NCI-H1417 treated with DMSO at 0.1 percent for 48 hours (cell line): ENCODE measurements around the gene LRRC25.

Source experiments
- DNase-seq: peaks from one replicate; lab custom pipeline; 2025; lab: John Stamatoyannopoulos, UW

Gene LRRC25

DNA sequence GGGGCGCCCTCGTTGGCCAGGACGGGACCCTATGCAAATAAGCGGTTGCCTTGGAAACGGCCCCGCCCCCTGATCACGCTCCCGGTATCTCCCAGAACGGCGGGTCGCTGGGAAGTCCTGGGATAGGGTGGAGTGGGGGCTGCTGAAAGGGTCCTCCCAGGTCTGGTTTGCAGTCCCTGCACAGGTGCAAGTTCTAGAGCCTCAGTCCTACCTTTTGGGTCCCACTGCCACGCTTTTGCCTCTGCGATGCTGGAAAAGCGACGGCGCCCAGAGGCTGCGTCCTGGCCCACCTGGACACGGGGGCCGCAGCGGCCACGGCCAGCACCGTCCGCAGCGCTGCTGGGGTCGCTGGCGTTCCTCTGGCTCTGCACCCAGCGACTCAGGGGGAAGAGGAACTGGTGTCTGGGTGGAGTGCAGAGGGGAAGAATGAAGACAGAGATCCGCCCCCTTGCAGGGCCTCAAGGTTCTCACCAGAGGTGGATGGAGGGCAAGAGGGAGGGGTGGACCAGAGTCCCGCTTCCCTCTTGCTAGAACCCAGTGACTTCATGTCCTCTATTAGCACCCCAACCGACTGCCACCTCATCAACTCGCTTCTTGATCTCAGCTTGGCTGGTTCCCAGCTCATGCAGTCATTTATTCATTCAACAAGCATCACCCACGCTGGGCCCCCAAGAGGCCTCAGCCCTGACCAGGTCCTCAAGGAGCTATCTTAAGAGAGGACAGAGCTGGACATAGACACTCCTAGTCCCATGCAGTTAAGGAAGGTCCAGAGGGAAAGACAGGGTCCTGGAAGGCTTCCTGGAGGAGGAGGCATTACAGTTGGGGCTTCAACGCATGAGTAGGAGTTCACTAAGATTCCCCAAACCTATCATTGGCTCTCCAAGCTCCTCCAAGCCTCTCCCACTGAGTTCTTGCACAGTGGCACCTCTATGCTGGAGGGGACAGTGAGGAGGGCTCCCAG is at the start of gene LRRC25:
Gene LRRC25, minus strand, starts transcription at position 381 of the 961 bp plus-strand sequence. CDS start 659 bp downstream, outside the sequence.
- no peak for DNase-seq

DNA sequence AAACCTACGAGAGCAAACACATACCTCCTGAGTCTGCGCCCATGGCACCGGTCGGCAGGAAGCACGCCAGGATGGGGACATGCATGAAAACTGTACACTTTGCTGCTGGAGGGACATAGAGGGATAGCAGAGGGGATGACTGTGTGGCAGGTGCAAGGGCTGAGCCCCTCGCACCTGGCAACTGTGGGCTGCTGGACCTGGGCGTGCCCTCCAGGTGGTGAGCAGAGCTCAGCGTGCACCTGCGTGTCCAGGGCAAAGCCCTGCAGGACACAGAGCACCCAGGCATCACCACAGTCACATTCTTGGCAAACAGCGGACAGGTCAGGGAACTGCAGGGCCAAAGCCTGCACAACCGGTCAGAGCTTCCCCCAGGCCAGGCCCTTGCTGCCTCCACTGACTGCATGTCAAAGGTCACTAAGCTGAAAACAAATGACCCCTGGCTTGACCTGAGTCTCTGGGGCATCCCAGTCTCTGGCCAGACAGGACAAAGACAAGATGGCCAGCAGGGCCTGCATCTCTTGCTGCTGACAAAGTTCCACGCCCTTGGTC is 49.5 kb upstream of the LRRC25 start:
- no peak for DNase-seq

DNA sequence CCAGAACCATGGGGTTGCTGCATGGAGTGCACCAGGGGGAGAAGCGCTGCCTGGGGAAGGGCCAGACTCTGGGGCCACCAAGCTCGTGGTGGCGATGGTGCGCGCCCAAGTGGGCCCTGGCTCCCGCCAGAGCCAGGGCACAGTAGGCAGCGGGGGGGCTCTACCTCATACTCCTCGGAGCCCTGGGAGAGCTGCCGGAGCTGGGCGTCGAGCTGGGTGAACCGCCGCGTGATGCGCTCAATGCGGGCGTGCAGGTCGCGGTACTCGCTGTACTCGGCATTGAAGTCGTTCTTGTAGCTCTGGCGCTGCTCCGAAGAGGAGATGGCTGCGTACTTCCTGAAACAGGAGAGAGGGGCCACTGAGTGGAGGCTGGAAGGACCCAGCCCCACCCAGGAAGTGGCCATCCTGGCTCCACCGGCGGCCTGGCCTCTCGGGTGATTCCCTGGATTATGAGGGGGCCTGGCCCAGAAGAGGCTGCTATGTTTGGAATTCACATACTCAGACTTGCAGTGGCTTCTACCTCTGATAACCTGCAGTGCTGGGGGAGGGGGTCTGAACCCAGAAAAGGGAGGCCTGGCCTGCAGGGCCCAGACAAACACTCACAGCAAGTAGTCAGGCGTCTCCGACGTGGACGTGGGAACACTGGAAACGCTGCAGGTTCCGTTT is 48.9 kb upstream of the LRRC25 start:
- DNase-seq = no peak

DNA sequence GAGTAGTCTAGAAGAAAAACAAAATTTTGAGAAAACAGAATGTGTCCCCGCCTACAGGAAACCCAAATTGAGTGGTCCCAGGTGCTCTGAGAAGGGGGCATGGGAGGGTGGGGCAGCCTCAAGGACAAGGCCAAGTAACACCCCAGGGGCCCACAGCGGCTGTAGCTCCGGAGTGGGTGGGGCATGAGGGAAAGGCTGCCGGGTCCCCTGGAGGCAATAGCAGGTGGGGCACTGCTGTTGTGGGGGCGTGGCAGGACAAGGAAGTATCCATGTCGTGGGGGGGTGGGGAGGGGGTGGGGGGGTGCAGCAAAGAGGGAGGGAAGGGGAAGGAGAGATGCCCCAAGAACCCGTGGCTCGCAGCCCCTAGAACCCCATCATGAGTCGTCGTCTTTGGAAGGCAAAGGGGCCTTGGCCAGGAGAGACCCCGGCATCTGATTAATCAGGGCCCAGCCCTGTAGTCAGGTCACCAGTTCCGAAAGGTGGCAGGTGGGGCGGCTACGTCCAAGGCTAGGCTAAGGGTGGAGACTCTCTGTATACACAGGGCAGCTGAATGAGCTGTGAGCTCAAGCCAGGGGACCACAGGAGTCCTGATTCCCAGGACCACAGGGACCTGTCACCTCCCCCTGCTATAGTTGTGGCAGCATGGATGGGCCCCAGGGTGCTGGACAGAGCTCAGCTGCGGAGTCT is 48.0 kb upstream of the LRRC25 start:
- no peak for DNase-seq

DNA sequence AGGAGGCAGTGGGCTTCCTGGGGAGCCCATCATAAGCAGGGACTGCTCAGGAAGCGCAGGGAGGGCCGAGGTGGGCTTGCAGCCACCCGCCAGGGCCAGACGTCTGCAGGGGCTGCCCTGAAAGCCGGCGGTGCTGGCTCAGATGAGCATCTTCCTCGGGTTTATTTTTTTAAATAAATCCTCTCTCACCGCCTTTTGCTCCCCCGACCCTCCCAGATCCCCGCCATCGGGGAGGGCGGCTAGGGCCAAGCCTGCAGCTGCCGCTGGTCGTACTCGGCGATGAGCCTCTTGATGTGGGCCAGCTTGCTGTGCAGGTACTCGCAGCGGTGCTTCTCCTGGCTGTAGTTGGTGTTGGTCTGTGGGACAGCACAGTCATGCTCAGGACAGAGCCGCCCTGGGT is 47.1 kb upstream of the LRRC25 start:
- DNase-seq = no peak

DNA sequence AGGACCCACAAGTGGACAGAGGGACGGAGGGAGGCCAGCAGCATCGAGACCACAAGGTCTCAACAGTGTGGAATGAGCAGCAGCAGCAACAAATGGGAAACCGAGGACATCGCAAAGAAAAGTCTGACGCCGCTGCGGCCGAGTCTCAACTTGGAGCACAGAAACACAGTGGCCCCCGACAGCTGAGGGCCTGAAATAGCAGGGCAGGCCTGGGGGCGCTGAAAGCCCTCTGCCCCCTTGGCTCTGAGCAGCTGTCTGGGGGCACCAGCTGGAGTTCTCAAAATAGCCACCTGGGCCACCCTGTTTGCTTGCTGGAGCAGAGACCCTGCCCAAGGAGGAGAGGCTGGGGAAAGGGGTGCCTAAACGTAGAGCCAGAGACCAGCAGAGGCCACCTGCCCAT is 46.4 kb upstream of the LRRC25 start:
- DNase-seq = no peak

DNA sequence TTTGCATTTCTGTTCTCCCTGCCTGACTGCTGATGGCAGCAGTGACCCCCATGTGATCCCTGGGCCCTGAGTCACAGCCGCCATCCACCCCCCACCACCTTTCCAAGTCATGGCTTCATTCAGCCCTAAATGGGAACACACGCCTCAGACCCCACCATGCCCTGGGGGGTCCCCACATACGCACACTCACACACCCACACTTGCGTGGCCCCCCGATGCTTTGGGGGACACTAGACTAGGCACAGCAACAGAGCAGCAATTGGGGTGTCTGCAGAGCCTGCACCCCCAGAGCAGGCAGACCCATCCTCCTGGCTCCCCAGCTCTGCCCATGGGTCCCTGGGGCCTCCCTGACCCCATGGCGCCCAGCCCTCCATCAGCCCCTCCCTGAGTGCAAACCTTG is 46.0 kb upstream of the LRRC25 start:
- DNase-seq = no peak

DNA sequence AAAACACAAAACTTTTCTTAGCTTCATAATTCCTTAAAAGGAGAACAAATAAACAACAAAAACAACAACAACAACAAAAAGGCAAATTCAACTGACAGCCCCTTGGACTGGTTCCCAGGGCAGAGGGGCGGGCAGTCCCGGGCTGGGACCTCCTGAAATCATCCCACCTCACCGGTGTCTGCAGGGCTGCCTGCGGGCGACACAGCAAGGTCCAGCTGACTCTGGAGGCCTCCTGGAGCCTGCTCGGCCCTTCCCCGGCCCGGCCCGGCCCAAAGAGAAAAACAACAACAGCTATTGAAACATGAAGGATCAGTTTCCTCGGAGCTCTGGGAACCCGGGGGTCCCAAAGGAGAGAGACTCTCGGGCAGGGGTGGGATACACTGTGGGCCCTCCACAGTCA is 45.5 kb upstream of the LRRC25 start:
- DNase-seq = no peak

DNA sequence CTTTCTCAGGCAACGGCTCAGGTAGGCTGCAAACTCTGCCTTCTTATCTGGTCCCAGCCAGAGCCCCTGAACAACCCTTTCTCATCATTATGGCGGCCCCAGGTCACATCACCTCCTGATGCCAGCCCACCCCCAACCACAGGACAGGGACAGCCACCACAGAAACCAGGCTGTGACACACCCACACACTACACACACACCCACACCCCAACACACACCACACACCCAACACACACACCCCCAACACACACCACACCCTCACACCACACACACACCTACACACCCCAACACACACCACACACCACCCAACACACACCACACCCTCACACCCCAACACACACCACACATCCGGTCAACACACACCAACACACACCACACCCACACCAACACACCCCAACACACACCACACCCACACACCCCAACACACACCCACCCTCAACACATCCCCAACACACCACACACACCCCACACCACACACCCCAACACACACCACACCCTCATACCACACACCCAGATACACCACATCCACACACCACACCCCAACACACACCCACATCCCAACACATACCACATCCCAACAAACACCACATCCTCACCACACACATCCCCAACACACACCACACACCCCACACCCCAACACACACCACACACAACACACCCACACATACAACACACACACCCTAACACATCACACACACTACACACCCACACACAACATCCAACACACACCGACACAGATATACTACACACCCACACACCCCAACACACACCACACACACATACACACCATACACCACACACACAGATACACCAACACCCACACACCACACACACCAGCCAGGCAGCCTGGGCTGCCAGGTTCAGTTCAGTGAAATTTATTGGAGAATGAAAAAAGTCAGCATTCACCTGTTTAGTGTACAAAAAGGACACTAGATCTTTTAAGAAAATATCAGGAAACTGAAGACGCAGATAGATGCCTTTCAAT is 44.7 kb upstream of the LRRC25 start:
- DNase-seq = no peak

DNA sequence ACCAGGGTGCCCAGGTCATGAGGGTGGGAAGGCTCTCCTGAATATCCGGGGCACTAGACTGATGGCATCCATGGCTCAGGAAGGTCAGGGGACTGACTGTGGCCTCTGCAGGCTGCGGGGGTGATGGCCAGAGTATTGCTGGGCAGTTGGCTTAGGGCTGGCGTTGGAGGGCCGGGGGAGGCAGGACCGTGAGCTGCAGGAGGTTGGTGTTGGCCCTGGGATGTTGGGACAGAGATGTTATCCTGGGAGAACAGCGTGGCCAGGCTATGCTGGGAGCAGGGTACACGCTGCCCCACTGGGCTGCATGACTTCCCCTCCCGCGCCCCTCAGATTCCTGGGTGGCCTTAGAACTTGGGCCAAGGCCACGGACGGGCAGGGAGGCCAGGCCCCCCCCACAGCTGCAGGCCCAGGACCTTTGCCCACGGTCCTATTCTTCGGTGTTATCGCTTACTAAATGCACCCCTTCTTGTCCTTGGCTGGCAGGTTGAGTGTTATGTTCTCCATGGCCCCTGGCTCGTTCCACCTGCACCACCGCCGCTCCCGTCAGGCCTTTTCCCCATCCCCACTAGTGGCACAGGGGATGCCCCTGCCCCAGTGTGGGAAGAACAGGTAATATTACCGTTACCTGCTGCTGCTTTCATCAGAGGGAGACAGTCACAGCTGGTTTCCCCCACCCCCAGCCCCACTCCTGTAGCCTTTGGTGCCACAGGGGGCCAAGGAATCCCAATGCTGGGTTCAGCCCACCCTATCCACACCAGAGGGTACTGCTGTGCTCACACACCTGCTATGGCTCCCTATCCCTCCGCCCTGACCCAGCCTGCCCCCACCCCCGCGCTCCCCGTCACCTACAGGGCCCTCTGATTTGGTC is 43.7 kb upstream of the LRRC25 start:
- DNase-seq = no peak

DNA sequence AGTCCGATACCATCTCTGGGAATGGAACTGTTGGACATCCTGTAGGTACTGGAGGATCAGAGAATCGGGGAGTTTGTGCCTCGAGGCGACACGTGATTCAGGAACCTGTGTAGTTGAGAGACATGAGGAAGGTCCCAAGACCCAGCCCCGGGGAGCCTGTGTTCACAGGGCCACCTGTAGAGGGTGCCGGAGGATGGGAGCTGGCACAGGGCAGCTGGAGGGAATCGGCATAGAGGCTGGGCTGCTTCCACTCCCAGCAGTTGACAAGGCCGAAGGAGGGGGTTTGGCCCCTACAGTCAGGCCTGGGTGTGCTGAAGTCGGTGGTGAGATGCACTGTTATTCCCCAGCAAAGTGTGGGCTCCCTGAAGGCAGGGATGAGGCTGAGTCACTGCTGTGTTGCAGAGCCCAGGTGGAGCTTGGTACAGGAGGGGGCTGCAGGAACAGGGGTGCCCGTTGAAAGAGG is 43.0 kb upstream of the LRRC25 start:
- no peak for DNase-seq

DNA sequence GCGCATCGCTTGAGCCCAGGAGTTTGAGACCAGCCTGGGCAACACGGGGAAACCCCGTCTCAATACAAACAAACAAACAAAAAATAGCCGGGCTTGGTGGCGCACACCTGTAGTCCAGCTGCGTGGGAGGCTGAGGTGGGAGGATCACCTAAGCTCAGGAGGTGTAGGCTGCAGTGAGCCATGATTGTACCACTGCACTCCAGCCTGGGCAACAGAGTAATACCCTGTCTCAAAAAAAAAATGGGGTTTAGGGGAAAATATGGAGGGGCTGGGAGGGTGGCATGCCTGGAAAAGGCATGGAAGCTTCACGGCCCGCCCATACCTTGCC is 42.5 kb upstream of the LRRC25 start:
- no peak for DNase-seq

DNA sequence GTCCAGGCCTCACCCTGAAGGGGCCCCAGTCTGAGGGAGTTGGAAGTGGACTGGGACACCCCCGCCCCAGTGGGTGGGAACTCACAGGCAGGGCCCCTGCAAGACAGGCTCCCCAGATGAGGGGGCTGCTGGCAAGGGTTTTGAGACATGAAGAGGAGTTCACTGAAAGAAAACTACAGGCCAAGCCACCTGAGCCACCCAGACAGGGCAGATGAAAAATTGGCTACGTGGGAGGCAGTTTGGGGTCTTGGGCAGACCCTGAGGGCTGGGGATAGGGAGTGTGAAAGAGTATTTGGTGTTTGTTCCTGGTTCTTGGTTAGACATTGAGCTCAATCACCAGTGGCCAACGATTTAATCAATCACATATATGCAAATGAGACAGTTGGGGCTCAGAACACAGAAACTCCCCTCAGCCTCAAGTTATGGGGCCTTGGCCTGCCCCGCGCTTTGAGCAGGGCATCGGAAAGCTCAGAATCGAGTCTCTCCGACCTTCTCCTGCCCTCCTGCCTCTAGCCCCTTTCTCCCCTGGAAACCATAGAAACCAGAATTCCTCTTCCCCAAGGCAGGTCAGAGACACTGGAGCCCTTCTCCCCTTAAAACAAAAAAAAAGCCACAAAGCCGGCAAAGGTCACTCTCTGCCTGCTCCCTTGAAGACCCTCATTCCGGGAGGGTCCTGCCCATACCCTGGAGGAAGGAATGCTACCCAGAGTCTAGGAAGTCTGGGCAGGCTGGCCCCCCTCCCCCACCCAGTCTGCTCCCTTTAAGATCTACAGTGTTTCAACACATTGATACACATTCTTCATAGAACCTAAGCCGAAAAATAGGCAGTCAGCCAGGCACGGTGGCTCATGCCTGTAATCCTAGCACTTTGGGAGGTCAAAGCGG is 41.8 kb upstream of the LRRC25 start:
- no peak for DNase-seq

DNA sequence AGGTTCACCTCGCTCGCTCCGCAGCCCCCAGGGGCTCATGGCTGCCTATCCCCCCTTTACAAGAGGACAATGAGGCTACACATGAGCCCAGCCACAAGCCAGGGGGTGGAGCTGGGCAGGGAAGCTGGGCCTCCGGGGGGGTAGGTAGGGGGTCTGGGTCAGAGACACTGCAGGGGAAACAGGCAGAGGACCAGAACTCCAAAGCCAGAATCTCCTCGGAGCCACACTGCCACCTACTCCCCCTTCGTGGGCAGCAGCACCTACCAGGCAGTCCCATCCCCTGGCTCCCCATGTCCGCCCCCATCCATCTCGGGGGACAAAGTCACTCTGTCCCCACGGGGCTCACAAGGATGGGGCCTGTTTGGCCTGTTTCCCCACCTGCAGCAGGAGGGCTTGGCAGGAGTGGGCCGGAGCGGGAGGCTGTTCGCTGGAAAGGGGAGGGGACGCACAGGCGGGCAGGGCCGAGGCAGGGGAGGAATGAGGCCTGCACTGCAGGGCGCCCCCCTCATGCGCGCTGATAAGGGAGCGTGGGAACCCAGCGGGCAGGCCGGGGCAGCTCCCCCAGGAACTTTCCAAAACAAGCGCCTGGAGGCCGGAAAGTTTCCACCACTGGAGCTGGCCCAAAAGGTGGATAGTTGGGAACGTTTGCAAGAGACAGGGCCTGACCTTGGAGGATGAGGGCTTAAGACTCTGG is 41.1 kb upstream of the LRRC25 start:
- no peak for DNase-seq

DNA sequence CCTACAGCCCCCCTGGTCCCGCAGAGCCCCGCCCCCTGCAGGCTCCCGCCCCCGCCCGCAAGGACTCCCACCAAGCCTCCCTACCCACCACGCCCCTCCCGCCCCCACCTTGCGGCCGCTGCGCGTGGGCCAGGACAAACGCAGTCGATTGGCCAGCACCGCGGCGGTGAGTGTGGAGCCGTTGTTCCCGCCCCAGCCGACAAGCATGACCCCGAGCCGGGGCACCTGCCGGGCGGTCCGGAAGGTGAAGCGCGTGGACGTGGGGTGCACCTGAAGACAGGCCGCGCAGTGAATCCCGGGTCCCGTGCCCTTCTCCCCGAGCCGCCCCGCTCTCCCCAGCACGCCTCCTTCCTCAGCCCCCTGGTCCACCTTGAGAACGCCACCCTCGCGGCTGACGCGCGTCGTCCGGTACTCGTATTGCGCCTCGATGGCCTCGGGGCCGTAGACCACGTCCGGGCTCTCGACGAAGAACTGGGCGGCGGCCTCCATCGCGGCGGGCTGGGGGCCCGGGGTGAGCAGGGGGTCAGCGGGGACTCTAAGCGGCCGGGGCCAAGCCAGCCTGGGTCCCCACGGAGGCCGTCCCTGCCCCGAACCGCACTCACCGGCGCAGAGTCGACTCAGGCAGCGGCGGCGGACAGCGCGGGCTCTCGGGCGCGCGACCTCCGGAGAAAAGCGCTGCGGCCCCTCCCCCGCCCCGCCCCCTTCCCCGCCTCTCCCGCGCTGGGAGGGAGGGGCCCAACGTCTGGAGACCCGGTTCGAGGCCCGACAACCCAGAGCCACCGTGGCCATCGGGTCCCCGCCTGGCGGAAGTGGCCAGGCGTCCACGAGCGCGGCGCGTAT is 40.3 kb upstream of the LRRC25 start, which contains the start of gene ISYNA1:
Gene ISYNA1, minus strand, starts transcription at position 643 of the 840 bp plus-strand sequence. Its CDS starts 154 bp downstream, at position 489.
- no peak for DNase-seq

DNA sequence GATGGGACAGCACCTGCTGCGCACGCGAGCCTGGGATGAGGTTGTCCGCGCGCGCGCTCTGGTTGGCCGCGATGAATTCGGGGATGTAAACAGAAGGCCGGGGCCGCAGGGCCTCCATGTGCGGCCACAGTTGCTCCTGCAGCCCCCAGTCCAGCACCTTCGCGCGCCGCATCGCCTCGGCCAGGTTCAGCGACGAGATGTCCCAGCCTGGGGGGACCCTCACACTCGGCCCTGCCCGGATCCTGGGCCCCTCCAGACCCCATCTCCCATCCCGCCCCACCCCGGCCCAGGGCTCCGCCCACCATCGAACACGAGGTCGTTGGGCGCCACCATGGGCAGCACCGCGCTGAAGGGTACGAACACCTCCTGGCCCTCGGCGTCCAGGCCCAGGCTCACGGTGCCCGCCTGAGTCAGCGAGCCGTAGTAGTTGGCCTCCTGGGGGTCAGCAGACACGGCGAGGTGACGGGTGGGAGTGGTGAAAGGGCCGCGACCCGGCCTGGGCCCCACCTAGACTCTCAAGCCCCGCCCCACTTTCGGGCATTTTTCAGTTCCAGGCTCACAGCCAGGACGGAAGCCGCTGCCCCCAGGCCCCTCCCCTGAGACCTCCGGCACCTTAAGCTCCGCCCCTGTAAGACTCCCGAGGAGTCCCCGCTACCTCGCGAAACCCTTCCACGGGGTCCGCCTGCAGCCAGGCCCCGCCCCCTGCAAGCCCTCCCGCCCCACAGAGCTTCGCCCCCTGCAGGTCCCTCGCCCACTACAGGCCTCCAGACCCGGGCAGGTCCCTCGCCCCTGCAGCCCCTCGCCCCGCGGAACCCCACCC is 39.5 kb upstream of the LRRC25 start:
- no peak for DNase-seq
